Measurements from ENCODE around the gene RAB27B.

Gene RAB27B

GRCh38 chr18:54888378-54888777, 60.1 kb downstream of the RAB27B start:
- TF ChIP-seq ZFX (IDR thresholded peaks at IDR 0.05) (no peak), CTCF (conservative IDR thresholded peaks at IDR 0.05) (no peak)
- no peak overlapping the region for H3K27ac ChIP-seq

DNA sequence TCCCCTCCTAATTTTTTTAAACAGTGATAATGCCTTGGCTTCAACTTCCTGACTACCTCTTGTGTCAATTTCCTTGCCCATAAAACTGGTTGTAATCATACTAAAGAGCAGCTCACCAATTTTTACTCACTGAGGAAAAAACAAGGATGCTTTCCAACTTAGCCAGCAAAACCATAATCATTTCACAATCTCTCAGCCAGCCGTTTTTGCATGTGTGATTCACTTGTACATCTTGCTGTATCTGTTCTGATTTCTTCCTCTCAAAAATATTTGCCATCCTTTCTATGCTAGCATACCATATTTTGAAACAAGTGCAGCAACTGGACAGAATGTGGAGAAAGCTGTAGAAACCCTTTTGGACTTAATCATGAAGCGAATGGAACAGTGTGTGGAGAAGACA, 60.7 kb downstream of the RAB27B start:
- TF ChIP-seq CTCF (conservative IDR thresholded peaks at IDR 0.05) (no peak), ZFX (IDR thresholded peaks at IDR 0.05) (no peak)
- no peak overlapping the region for H3K27ac ChIP-seq

DNA sequence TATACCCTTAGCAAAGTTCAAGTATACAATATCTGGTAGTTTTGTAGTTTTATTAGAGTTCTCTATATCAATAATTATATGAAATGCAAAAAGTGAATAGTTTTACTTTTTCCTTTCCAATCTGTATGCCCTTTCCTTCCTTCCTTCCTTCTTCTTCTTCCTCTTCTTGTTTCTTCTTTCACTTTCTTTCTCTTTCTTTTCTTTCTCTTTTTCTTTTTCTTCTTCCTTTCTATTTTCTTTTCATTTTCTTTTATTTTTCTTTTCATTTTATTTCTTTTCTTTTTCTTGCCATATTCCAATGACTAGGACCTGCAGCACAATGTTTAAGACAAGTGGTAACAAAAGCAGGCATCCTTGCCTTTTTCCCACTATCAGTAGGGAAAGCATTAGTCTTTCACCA, 71.2 kb downstream of the RAB27B start:
- TF ChIP-seq ZFX (IDR thresholded peaks at IDR 0.05) (no peak), CTCF (conservative IDR thresholded peaks at IDR 0.05) (no peak)
- no peak overlapping the region for H3K27ac ChIP-seq

DNA sequence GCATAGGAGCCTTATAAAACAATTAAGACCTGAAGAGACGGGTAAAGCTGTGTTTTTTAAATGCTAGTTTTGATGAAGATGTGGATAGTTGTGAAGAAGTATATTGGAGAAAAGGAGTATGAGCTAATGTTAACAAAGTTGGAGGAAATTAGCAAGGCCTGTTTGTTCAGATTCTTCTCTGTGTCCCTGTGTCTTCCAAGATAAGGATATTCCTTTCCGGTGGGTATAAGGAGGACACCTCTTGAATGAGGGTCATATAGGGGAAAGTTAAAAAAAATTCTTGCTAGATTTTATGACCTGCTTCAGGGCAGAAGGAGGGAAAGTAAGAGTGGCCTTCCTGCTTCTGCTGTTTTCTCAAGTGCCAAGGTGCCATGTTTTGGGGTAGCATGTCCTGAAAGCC, 72.0 kb downstream of the RAB27B start:
- no peak overlapping the region for H3K27ac ChIP-seq
- TF ChIP-seq ZFX (IDR thresholded peaks at IDR 0.05): no peak
- no peak for TF ChIP-seq CTCF (conservative IDR thresholded peaks at IDR 0.05)

- TF ChIP-seq ZFX (IDR thresholded peaks at IDR 0.05) (no peak), CTCF (conservative IDR thresholded peaks at IDR 0.05) (no peak)
- H3K27ac ChIP-seq: no peak overlapping the region
Measured at GRCh38 chr18:54904581-54904980, 76.3 kb downstream of the RAB27B start.

DNA sequence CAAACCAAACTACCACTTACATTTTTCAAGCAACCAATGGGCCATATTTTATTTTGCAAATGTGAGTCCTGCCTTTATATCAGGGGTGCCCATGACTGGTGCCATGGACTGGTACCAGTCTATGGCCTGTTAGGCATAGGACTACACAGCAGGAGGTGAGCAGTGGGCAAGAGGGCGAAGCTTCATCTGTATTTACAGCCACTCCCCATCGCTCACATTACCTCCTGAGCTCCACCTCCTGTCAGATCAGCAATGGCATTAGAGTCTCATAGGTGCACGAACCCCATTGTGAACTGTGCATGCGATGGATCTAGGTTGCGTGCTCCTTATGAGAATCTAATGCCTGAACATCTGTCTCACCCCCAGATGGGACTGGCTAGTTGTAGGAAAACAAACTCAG, 77.4 kb downstream of the RAB27B start:
- no peak overlapping the region for H3K27ac ChIP-seq
- TF ChIP-seq ZFX (IDR thresholded peaks at IDR 0.05): no peak
- TF ChIP-seq CTCF (conservative IDR thresholded peaks at IDR 0.05): no peak

- no peak for TF ChIP-seq ZFX (IDR thresholded peaks at IDR 0.05)
- no peak overlapping the region for H3K27ac ChIP-seq
Measured at GRCh38 chr18:54906331-54907185, 78.3 kb downstream of the RAB27B start.

DNA sequence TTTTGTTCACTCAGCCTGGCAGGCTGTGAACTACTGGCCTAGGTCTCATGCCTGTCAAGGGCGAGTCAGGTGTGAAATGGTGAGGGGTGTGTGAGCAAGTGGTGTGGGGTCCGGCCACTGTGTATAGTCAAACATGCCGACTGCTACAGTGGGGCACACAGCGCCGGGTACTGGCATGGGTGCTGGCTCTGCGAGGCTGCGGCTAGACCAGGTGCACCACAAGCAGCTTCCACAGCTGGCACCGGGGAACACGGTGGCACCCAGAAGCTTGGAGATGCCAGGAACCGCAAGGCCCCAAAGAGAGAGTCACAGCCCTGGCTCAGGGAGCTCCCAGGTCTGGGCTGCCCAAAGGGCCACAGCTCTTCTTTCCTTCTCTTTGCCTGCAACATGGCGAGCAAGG, 81.3 kb downstream of the RAB27B start:
- TF ChIP-seq CTCF (conservative IDR thresholded peaks at IDR 0.05): no peak
- no peak for TF ChIP-seq ZFX (IDR thresholded peaks at IDR 0.05)
- no peak overlapping the region for H3K27ac ChIP-seq

Data from C4-2B (cell line).